GM19467 (cell line): Measurements from ENCODE around the gene TRDMT1.
A peak's percentile ranks its signal among the peaks of the same experiment; 100 is the strongest.

Experiments used
- ATAC-seq: cut with Tn5 transposase; IDR thresholded peaks from one replicate; pipeline ENCODE4 v1.9.1; 2021; ENCODE audit warnings: mild to moderate bottlenecking, moderate library complexity; ENCODE audit not compliant: unreplicated experiment

Gene TRDMT1

GRCh38 chr10:17212802-17213221, 11.3 kb upstream of the TRDMT1 start:
- ATAC-seq: no peak

GRCh38 chr10:17210361-17210760, 8.9 kb upstream of the TRDMT1 start:
- no peak for ATAC-seq

GRCh38 chr10:17209881-17210280, 8.4 kb upstream of the TRDMT1 start:
- ATAC-seq: no peak

GRCh38 chr10:17209302-17209701, 7.8 kb upstream of the TRDMT1 start:
- no peak for ATAC-seq

GRCh38 chr10:17208476-17208875, 7.0 kb upstream of the TRDMT1 start:
- ATAC-seq: no peak

- peak; percentile 40 for ATAC-seq
Measured at GRCh38 chr10:17206210-17206709, 4.8 kb upstream of the TRDMT1 start.

GRCh38 chr10:17203416-17203815, 1.9 kb upstream of the TRDMT1 start:
- no peak for ATAC-seq

GRCh38 chr10:17202999-17203398, 1.5 kb upstream of the TRDMT1 start:
- no peak for ATAC-seq

GRCh38 chr10:17202506-17202905, 1.0 kb upstream of the TRDMT1 start:
- ATAC-seq: no peak

- no peak for ATAC-seq
Measured at GRCh38 chr10:17201794-17202116, 283 bp upstream of the TRDMT1 start.

- no peak for ATAC-seq
Measured at GRCh38 chr10:17200001-17200911, 1.2 kb downstream of the TRDMT1 start.

GRCh38 chr10:17199351-17199804, 2.1 kb downstream of the TRDMT1 start:
- no peak for ATAC-seq

GRCh38 chr10:17196573-17196972, 4.9 kb downstream of the TRDMT1 start:
- ATAC-seq: no peak

- ATAC-seq: no peak
Measured at GRCh38 chr10:17196045-17196444, 5.4 kb downstream of the TRDMT1 start.

GRCh38 chr10:17195083-17195482, 6.4 kb downstream of the TRDMT1 start:
- no peak for ATAC-seq

- ATAC-seq: no peak
Measured at GRCh38 chr10:17190602-17191001, 10.9 kb downstream of the TRDMT1 start.

GRCh38 chr10:17188644-17189172, 12.8 kb downstream of the TRDMT1 start:
- ATAC-seq: no peak

- ATAC-seq: no peak
Measured at GRCh38 chr10:17185873-17186272, 15.6 kb downstream of the TRDMT1 start.

GRCh38 chr10:17183110-17183509, 18.4 kb downstream of the TRDMT1 start:
- ATAC-seq: no peak

- no peak for ATAC-seq
Measured at GRCh38 chr10:17181751-17182150, 19.7 kb downstream of the TRDMT1 start.

- ATAC-seq: no peak
Measured at GRCh38 chr10:17181110-17181509, 20.4 kb downstream of the TRDMT1 start.

GRCh38 chr10:17179002-17179401, 22.5 kb downstream of the TRDMT1 start:
- no peak for ATAC-seq
